NCI-H1092 treated with DMSO at 0.1 percent for 48 hours (cell line): Measurements from ENCODE around the gene DACH1.
"Not testable (repeated sequence)": the region's sequence is repeated elsewhere in the genome, so short reads cannot be mapped to it uniquely, and the experiment has no call there.

Source experiments
- DNase-seq: peaks from one replicate; lab custom pipeline; 2025; lab: John Stamatoyannopoulos, UW

DACH1 gene

DNA sequence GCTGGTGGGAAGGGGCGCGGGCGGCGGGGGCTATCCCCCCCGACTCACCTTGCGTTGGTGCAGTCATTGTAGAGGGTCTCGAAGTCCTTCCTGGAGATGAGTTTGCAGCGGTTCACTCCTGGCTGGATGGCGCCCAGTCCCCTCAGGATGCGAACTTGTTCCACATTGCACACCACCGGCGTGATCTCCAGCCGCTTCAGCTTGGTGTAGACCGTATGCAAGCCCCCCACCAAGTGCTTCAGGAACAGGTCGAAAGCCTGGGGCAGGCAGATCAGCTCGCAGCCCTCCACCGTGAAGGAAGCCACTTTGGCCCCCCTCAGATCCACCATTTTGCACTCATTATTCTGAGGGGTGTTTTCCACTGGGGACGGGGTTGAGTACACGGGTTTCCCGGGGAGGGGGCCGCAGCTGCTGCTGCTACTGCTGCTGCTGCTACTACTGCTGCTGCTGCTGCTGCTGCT lies 1.1 kb downstream of the DACH1 start:
- peak; percentile 52 for DNase-seq

DNA sequence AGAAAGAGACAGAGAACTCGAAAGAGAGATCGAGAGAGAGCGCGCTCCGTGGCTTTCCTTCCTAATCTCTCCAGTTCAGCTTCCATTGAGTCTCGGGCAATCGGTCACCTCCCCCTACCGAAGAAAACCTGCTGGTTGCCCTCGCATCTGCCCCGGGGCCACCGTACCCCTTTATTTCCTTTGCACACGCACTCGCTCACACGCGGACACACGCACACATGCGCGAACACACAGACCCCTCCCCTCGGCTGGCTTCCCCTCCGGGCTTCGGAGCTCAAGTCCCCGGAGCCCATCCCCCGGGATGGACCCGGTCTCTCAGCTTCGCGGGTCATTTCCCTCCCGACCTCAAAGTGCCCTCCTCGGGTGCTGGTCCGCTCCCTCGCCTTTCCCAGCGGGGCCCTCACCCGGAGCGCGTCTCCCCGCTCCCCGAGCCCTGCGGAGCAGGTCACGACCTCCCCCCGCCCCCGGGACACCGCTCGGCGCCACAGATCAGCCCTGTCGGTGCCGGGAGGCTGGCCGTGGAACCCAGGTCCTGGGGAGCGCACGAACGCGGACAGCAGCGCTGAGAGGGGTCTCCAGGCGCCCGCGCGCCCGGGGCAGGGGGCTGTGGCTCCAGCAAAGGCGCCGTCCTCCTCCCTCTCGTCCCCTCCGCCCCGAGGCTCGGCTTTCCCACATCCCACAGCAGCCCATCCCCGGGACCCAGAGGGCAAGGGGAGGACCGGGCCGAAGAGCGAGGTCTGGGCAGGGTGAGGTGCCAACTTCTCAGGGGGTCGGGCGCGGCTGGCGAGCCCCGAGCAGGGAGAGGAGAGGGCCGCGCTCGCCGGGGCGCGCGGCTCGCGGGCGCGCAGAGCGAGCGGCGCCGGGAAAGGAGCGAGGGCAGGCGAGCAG lies 1.8 kb downstream of the DACH1 start:
- peak; percentile 90 for DNase-seq

DNA sequence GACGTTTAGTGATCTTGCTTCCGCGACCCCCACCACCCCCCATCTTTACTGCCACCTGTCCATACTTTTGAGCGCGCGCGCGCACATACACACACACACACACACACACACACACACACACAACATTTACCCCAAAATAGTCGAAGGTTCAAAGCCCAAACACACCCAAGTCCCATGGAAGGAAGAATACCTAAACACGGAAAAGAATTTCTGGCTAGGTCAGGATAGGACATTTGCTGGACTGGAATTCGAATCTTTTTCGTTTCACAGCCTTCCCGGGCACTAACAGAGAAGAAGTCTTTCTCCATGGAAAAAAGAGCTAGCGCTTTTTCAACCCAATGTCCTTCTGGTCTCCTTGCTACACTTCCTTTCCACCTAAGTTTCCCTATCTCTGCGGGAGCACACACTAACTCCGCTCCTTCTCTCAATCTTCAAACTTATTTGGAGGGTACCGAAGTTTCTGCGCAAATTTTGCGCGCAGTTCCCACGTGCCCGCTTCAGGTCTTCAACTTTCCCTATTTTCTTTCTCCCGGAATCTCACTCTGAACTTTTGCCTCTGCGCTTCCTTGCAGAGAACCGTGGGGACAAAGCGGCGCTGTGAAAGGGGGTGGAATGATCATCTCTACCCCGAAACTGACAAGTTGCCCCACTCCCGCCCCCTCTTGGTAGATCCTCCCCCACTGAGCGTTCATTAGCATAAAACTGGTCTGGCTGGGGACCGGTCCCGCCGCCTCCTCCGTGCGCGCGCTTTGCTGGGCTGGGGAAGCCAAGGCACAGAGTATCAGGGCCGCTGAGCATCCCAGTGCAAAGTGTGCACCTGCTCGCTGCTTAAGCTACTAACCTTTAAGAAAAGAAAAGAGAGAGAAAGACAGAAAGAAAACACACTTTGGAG lies 2.7 kb downstream of the DACH1 start:
- DNase-seq: peak; percentile 90

DNA sequence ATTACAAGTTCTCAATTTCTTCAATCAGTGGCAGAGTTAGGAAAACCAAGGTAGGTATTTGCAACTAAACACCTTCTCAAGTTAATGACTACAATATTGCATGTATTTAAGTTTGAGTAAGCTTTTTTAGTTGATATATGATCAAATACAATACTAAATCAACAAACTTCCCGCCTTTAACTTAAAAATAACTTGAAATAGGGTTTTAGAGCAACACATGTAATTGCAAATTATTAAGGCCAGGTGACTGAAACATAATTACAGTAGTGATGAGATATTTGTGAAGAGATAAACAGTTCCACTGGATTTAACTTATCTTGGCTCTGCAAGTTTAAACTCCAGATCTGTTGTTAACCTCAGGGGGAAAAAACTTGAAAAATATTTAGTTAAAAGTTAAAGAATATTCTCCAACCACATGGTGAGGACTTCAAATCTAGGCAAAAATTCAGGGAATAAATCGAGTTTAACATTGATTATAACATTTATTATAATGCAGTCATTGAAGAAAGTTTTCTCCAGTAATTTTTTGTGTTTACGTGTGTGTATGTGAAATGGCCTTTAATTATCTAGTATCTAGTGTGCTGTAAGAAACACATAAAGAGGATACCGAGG lies 3.6 kb downstream of the DACH1 start:
- no peak for DNase-seq

DNA sequence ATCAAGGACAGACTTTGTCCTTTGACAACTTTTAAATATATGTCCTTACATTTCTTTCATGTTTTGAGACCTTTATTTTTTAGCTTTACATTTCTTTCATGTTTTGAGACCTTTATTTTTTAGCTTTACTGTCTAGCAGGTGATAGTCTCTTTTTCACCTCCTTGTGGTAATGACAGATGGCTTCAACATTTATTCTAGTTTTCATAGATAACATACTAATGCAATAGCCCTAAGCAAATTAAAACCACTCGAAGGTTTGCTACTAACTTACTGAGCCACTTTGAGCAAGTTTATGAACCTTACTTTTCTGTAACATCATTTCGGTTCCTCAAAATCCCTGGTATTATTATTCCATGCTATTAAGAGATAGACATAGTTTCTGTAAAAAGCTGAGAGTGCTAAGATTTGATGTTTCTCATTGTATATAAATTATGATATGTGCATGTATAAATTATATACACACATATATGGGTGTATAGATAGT lies 4.5 kb downstream of the DACH1 start:
- DNase-seq: peak; percentile 26

DNA sequence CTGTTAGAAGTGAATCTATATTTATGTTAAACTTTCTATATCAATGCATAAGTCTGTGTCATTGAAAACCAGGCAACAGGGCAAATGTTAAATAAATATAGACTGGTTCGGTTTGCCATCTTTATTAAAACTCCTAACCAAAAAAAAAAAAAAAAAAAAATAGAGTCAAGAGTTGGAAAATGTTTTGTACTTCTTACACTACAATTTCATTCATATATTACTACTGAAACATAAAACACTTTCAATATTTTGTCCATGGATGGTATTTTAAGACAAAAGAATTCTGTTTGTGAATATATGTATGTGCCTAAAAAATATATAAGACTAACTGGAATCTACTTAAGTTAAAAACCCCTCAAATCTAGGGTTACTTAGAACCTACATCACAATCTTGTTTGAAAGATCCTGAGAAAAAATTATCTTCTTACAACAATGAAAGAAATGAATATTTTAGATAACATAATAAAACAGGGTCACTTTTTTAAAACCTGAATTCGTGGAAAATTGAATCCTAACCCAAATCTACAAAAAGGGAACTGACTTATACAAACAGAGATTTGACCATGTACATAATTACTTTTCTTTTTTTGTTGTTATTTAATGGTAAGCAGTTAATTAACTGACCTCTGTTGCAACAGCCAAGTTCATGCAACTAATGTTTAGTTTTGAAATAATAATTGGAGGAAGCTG lies 5.1 kb downstream of the DACH1 start:
- peak; percentile 25 for DNase-seq

DNA sequence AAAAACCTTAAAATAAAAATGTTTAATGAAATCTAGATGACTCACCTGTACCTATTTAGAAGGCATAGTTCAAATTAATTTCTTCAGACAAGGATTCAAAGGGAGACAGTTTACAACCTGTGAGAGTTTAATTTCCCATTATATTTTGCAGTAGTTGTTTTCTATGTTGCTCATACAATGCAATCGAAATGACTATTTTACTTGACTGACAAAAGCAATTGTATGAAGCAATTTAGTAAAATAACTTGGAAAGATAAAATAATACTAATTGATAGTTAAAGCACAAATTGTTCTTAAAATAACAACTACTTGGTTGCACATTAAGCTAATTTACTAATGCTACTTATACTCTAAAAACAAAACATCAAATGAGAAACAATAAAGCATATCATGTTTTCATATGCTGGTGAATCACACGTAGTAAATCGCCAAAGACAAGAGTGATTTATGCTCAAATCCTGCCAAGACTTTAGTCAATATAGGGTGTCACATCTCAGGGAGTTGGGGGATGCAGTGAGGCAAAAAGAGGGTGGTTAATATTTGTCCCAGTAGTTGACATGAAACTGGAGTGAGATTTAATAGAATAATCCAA lies 6.4 kb downstream of the DACH1 start:
- peak; percentile 59 for DNase-seq

DNA sequence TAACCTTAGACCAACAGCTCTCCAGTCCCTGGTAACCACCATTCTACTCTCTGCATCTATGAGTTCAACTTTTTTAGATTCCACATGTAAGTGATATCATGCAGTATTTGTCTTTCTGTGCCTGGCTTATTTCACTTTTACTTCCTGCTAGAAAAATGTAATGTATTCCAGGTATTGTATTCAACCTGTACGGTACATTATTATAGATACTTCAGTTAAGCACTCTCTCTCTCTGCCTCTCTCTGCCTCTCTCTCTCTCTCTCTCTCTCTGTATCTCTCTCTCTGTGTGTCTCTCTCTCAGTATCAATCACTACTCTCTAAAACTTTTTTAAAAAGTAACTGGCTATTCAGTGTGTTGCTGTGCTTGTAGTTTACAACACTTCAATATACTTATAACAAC lies 8.4 kb downstream of the DACH1 start:
- DNase-seq: no peak

DNA sequence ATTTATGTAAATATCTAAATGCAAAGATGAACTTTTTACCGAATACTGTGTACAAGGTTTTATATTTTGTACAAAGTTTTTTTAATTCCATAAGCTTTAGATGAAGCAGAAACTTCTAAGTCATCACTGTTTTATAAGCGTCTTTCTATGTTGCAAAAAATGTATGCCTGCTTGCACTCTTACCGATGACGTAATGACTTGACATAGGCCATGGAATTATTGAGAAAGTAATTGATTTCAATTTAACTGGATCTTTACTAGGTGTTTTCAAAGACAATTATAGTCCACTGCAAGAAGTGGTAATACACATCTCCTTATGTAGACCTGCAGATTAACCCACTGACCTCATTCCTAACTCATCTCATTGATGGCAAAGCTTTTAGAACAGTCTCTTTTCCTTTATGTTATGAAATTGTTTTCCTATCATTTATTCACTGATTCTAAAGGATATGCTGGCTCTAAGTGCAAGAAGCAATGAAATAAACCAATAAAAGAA lies 10.4 kb downstream of the DACH1 start:
- DNase-seq: no peak

DNA sequence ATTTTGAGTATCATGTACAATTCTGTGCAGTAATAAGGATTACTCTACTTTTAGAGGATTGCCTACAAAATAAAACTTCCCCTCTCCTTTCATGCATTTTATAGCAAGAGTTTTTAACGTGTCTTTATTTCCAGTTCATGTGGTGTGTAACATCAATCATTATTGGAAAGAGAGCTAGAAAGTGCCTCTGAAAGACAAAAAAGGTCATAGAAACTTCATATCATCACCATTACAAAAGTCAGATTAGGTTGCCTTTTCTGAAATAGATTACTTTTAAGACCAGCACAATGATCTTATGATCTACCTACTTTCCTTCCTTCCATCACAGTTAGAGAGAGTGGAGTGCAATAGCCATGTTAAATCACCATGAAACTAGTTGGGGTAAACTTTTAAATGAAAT lies 12.6 kb downstream of the DACH1 start:
- no peak for DNase-seq

DNA sequence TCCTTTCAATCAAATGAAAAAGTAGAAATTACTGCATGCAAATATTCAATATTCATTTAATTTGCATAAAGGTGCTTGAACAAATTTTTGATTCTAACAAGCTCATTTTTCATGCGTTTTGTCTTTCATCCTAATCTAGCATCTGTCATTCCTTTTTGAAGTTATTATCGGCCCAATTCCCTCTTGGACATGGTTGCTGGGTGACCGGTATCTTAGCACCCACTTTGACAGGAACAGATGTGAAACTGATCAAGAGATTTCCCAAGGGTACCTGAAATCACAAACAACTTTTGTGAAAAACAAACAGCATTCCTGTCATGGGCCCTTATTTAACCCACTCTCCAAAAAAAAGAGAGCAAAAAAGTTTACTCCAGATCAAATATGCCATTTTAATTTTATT lies 13.3 kb downstream of the DACH1 start:
- DNase-seq: no peak

DNA sequence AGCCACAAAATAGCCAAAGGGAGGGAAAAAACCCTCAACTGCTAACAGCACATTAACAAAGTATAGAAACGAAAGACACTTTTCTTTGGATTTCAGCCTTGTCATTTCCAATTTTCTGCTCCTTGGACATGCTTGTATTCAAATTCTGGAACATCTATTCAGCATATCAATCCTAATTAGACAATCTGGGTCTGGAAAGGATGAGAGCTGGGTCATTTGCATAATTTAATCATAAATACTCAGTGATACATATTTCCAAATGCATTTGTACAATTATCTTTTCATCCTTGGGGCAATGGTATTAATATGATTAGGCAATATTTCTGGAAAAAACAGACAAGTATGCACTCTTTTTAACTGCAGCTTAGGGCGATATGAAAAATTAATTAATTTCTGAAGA lies 14.3 kb downstream of the DACH1 start:
- DNase-seq: no peak

DNA sequence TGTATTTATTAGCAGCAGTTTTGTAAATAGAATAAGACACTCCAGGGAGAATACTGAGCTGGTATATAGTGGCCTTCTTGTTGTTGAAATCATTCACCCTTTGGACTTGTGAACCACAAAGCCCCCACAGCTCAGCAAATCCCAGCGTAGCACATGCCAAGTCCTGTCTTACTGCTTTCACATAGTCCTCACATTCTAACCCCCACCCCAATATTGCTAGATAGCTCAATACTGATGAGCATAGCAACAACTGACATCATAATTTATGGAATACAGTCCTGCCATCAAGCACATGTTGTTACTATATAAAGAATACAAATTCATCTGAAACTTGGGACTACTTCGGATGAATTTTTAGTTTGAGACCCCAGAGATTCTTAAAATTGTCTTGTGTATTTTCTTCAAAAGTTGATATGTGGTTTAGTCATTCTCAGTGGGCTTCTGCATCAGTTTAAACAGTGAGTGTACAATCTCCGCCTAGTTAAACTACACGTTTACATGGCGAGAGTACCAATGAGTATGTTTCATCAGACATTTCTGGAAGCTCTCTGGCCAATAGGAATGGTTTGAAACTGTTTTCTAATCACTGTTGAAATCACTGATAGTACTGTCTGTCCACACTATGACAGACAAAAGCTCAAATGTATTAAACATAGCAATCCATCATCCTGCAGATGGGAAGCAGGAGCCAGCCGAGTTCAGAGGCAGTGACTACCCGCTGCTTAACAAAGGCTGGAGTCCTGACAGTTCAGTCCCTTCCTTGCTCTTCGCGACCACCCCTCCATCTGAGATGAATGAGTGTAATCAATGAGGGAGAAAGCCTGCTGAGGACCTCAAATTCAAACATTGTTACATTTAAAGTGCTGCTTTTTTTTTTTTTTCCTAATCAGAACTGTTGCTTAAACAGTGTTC lies 15.2 kb downstream of the DACH1 start:
- DNase-seq: no peak

DNA sequence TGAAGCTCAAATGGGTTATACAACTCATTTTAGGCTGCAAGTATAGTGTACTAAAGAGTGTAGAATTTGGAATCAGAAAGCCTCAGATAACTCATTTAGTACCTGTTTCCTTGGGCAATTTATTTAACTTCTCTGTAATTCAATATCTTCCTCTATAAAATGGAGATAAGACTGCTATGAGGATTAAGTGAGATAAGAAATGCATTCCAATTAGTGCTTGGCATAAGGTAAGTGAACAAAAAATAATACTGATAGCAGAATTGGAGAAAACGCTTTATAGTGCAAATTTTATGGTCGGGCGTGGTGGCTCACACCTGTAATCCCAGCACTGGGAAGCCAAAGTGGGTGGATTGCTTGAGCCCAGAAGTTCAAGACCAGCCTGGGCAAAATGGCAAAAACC lies 25.0 kb downstream of the DACH1 start:
- DNase-seq: no peak

DNA sequence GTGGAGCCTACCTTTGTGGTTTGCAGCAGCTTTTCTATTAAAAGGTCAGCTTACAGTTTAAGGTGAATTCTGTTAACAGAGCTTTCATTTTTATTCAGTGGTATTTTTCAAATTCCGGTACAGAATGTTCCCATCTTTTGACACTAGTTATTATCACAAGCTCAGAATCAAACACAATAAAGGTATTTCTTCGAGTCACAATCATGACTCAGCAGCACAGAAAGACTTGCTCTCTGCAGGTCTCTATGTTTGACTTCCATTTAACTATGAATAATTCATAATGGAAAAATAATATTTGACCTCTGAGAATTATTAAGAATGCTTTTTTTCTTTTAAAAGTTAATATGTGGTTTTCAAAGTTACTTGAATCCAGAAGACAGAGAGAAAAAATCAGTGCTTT lies 28.2 kb downstream of the DACH1 start:
- DNase-seq: no peak

DNA sequence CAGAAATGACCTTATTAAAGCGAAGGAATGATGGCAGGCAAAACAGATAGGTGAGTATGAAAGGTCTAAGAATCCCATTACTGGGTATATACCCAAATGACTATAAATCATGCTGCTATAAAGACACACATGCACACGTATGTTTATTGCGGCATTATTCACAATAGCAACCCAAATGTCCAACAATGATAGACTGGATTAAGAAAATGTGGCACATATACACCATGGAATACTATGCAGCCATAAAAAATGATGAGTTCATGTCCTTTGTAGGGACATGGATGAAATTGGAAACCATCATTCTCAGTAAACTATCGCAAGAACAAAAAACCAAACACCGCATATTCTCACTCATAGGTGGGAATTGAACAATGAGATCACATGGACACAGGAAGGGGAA lies 29.4 kb downstream of the DACH1 start:
- DNase-seq: not testable (repeated sequence)

DNA sequence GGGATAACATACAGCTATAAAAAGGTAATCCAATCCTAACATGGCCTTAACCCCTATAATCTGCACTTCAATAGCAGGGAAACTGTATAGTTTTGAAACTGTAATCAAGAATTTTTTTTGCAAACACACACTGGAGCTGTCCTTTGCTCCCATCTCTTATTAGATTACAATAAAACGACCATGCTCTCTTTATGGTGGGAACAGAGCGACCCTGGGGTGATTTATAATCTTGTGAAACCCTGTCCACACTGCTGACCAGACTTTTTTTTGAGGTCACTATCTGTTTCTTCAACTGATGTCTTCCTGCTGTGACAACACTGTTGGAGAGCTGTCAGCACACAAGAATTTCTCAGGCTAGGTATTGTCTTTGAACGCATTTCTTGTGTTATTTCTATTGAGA lies 35.3 kb downstream of the DACH1 start:
- no peak for DNase-seq

DNA sequence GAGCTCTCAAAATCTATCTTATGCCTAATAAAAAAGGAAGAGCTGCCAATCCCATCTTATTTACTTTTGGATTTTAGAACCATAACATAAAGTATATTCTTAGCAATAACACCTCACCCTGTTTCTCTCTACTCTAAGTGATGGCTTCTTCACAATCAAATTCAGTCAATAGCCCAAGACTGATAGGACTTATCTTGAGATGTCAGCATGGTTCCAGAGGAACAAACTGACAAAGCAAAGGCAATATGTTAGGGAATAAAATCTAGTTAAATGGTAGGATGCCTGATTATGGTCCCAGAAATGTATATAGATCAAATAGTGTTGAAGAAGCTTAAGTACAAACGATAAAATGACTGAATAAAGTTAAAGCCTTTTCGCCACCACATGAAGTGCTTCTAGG lies 36.3 kb downstream of the DACH1 start:
- no peak for DNase-seq

DNA sequence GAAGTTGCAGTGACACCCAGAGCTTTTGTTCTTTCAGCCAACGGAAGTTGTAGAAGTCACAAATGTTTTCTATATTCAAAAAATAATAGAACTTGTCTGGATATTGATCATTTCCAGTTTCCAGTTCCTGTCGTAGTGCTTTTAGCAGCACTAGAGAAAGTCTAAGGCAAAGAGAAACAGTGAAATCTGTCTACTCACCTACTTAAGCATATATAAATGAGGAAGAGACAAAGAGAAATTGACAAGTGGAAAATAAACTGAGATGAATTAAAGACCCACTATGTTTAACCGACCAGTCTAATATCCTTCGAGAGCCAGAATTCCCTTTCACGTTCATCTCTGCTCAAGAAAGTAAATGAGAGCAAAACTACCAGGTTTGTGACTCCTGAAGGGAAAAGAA lies 36.7 kb downstream of the DACH1 start:
- no peak for DNase-seq

DNA sequence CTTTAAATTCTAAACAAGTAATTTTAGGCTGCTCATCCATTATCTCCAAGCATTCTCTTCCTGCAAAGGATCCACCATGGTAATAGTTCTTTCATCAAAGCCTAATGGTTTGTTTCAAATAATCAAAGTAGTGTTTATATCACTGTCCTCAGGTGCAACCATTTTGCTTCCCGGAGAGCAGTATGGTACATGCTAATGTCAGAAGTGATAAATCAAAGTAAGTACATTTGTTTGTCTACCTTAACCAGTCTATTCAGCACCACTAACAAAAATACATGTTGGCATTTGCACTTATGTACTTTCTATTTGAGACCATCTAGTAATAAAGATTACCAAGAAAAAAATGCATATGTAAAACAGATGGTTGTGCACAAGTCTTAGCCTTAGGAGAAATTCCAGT lies 37.5 kb downstream of the DACH1 start:
- DNase-seq: no peak
